22Rv1 (cell line): ENCODE results near the gene VSIR.

ENCODE experiments used
- H3K27ac ChIP-seq: fragments of 450-650 bp; 2 replicates; pipeline ENCODE4 v1.5.1; 2017
- CTCF ChIP-seq: fragments of 450-650 bp; IDR thresholded peaks from 2 replicates; pipeline ENCODE4 v1.5.1; 2017; ENCODE audit warnings: mild to moderate bottlenecking
- ZFX ChIP-seq: fragments of 450-650 bp; IDR thresholded peaks from 2 replicates; pipeline ENCODE4 v1.6.1; 2017; ENCODE audit warnings: antibody characterized with exemption, borderline replicate concordance

The VSIR gene

GRCh38 chr10:71748671-71749191 lies 24.6 kb downstream of the VSIR start:
- TF ChIP-seq ZFX (no peak), CTCF (no peak)

GRCh38 chr10:71747551-71748523 lies 25.5 kb downstream of the VSIR start:
- no peak for TF ChIP-seq CTCF
- no peak for TF ChIP-seq ZFX
- no peak overlapping the region for H3K27ac ChIP-seq

More at GRCh38 chr10:71748671-71749191, 24.6 kb downstream of the VSIR start:
- no peak overlapping the region for H3K27ac ChIP-seq

- TF ChIP-seq ZFX: no peak
- no peak for TF ChIP-seq CTCF
Observed at GRCh38 chr10:71747039-71747531, 26.2 kb downstream of the VSIR start.

GRCh38 chr10:71746344-71747037 lies 26.8 kb downstream of the VSIR start:
- TF ChIP-seq ZFX (no peak), CTCF (no peak)
- no peak overlapping the region for H3K27ac ChIP-seq

More at GRCh38 chr10:71747039-71747531, 26.2 kb downstream of the VSIR start:
- H3K27ac ChIP-seq: no peak overlapping the region

- no peak overlapping the region for H3K27ac ChIP-seq
- TF ChIP-seq CTCF (no peak), ZFX (no peak)
Observed at GRCh38 chr10:71745664-71746250, 27.6 kb downstream of the VSIR start.

- no peak overlapping the region for H3K27ac ChIP-seq
- TF ChIP-seq ZFX (no peak), CTCF (no peak)
Observed at GRCh38 chr10:71744897-71745663, 28.2 kb downstream of the VSIR start.
